ENCODE data around the gene PTPRN2.

- TF ChIP-seq GATA2 (IDR thresholded peaks at IDR 0.05; ENCODE audit: low read depth, low read length) (no peak), GATA3 (IDR thresholded peaks at IDR 0.05; ENCODE audit: low read depth, low read length) (no peak)
Observed at GRCh38 chr7:158489462-158490155, 98.0 kb downstream of the PTPRN2 start.

Data from SH-SY5Y (cell line).